A549 (cell line): ENCODE results near the gene LMBR1. TPM values are rescaled to one million over a fixed set of nuclear protein-coding genes. Genes with fewer than 3 reads are reported as not detected.

Experiments used
- ATAC-seq, 2 experiments: fragments of 200-7000 bp in 1 of 2; fragments of >200 bp in 1 of 2; cut with Nextera tagmentation in 1 of 2; cut with Tn5 transposase in 1 of 2; 3 replicates each; pipeline versions ENCODE4 v1.8.0 to v1.9.1; 2018 to 2020; ENCODE audit warnings: mild to moderate bottlenecking in 1 of 2, moderate library complexity in 1 of 2
- CTCF ChIA-PET: fragments of 300-600 bp; sonication (Branson Sonifier 250); formaldehyde crosslinking; extraction: SDS; loops from one replicate; lab custom pipeline; 2021; ENCODE audit warnings: antibody characterized with exemption, inconsistent platforms; lab: Yijun Ruan, JAX
- POLR2A ChIA-PET: fragments of 350-600 bp; formaldehyde crosslinking; extraction: SDS; loops from one replicate; lab custom pipeline; 2021; ENCODE audit warnings: antibody characterized with exemption, inconsistent platforms; lab: Yijun Ruan, JAX
- DNase-seq, 2 experiments: peaks; one replicate each; pipeline versions ENCODE4 v3.0.0 to v3.0.0-alpha.2; 2011 to 2016; ENCODE audit warnings: low read depth in 1 of 2, low spot score in 1 of 2
- FAIRE-seq: peaks from 2 replicates; lab custom pipeline; 2011; peaks lifted over from hg19 to GRCh38; lab: Jason Lieb, UNC
- H3K27ac ChIP-seq, 2 experiments: fragments of >200 bp; sonication (Bioruptor Twin); formaldehyde crosslinking; 3 replicates each; pipeline ENCODE4 v1.5.1; 2016 to 2017
- H3K4me1 ChIP-seq: fragments of >200 bp; sonication (Bioruptor Twin); formaldehyde crosslinking; 3 replicates; pipeline ENCODE4 v1.6.1; 2016
- H3K4me2 ChIP-seq: fragments of >200 bp; sonication (Bioruptor Twin); formaldehyde crosslinking; 3 replicates; pipeline ENCODE4 v1.6.1; 2016
- H3K4me3 ChIP-seq: fragments of >200 bp; sonication (Bioruptor Twin); formaldehyde crosslinking; 3 replicates; pipeline ENCODE4 v1.5.1; 2016
- H3K9me3 ChIP-seq: fragments of >200 bp; sonication (Bioruptor Twin); formaldehyde crosslinking; 3 replicates; pipeline ENCODE4 v1.6.1; 2016
- CBX2 ChIP-seq: fragments of 200-600 bp; sonication (generic); IDR thresholded peaks from 2 replicates; pipeline ENCODE4 v1.6.1; 2016; ENCODE audit warnings: low read depth, mild to moderate bottlenecking, borderline replicate concordance
- CEBPB ChIP-seq, 2 experiments: fragments of >200 bp in 1 of 2; sonication (Bioruptor Twin) in 1 of 2; formaldehyde crosslinking in 1 of 2; IDR thresholded peaks; 2 replicates each; pipeline ENCODE4 v1.6.1; 2012 to 2016
- EP300 ChIP-seq, 2 experiments: fragments of >200 bp; sonication (Bioruptor Twin); formaldehyde crosslinking; IDR thresholded peaks; 2 replicates in 1 of 2; 3 replicates in 1 of 2; pipeline ENCODE4 v1.6.1; 2016 to 2017
- ESRRA ChIP-seq: fragments of 150-350 bp; IDR thresholded peaks from 2 replicates; pipeline ENCODE4 v1.6.1; 2014; ENCODE audit warnings: mild to moderate bottlenecking, low read length, borderline replicate concordance
- HOXA7 ChIP-seq: fragments of 250-450 bp; sonication (Bioruptor Pico); IDR thresholded peaks from 2 replicates; pipeline ENCODE4 v1.5.0; 2020; ENCODE audit warnings: mild to moderate bottlenecking, moderate library complexity
- HOXB13 ChIP-seq: fragments of 250-450 bp; sonication (Bioruptor Pico); IDR thresholded peaks from 2 replicates; pipeline ENCODE4 v1.5.0; 2020; ENCODE audit warnings: low read depth, mild to moderate bottlenecking, moderate library complexity
- HOXB5 ChIP-seq: fragments of 250-450 bp; sonication (Bioruptor Pico); IDR thresholded peaks from 2 replicates; pipeline ENCODE4 v1.5.0; 2020; ENCODE audit warnings: mild to moderate bottlenecking, moderate library complexity
- JUNB ChIP-seq: fragments of >200 bp; sonication (Bioruptor Twin); formaldehyde crosslinking; IDR thresholded peaks from 2 replicates; pipeline ENCODE4 v1.6.1; 2016
- MAFK ChIP-seq: fragments of 450-650 bp; IDR thresholded peaks from 2 replicates; pipeline ENCODE4 v1.6.1; 2014; ENCODE audit not compliant: partially characterized antibody
- MYC ChIP-seq: IDR thresholded peaks from 2 replicates; pipeline ENCODE4 v1.6.1; 2012; ENCODE audit warnings: mild to moderate bottlenecking, inconsistent platforms, low read length, improper control_type of control experiment, borderline replicate concordance
- PBX3 ChIP-seq: IDR thresholded peaks from 2 replicates; pipeline ENCODE4 v1.6.1; 2012
- PHF8 ChIP-seq: fragments of 200-600 bp; sonication (generic); IDR thresholded peaks from 2 replicates; pipeline ENCODE4 v1.6.1; 2016; ENCODE audit warnings: low read depth, mild to moderate bottlenecking, antibody characterized with exemption, moderate library complexity, borderline replicate concordance
- POLR2A ChIP-seq: IDR thresholded peaks from 2 replicates; pipeline ENCODE4 v1.6.1; 2012; ENCODE audit warnings: mild to moderate bottlenecking, low read length
- POLR2AphosphoS2 ChIP-seq: conservative IDR thresholded peaks from 2 replicates; pipeline ENCODE4 v1.6.1; 2012; ENCODE audit warnings: low read length, improper control_type of control experiment, inconsistent platforms
- RARB ChIP-seq: fragments of 250-450 bp; sonication (Bioruptor Pico); IDR thresholded peaks from 2 replicates; pipeline ENCODE4 v1.8.0; 2021; ENCODE audit warnings: mild to moderate bottlenecking, moderate library complexity
- RFX5 ChIP-seq: fragments of 450-650 bp; IDR thresholded peaks from 2 replicates; pipeline ENCODE4 v1.7.1; 2014; ENCODE audit warnings: antibody characterized with exemption, mild to moderate bottlenecking, moderate library complexity
- SREBF2 ChIP-seq: fragments of 450-650 bp; IDR thresholded peaks from 2 replicates; pipeline ENCODE4 v1.6.1; 2014; ENCODE audit warnings: mild to moderate bottlenecking, moderate library complexity
- TFCP2L1 ChIP-seq: fragments of 250-450 bp; sonication (Bioruptor Pico); IDR thresholded peaks from 2 replicates; pipeline ENCODE4 v1.5.0; 2021; ENCODE audit warnings: mild to moderate bottlenecking
- WGBS: methylation state at CpG from one replicate; pipeline ENCODE4 v1.1.6; 2017; ENCODE audit errors: missing lambda C conversion rate; 5-methylcytosine and 5-hydroxymethylcytosine counted together
- polyA plus RNA-seq, 4 experiments: library from polyadenylated mRNA; depleted of rRNA in 3 of 4; stranded (reverse); fragments of >200 nt; fragmentation: RNase III in 1 of 4; extraction: RNeasy Plus Mini Kit Qiagen cat#74134 plus additional on column Dnase treatment in 1 of 4; gene quantifications; 2 replicates in 3 of 4; 3 replicates in 1 of 4; pipeline ENCODE4 v1.2.3, GENCODE V29; 2011 to 2017
- TF ChIP-seq, protein P1 (sequence below): fragments of 250-450 bp; sonication (Bioruptor Pico); IDR thresholded peaks from 2 replicates; pipeline ENCODE4 v1.5.0; 2020; ENCODE audit warnings: low read depth, mild to moderate bottlenecking, moderate library complexity
- TF ChIP-seq, protein P2 (sequence below): IDR thresholded peaks from 2 replicates; pipeline ENCODE4 v1.6.1; 2012; ENCODE audit warnings: low read depth, borderline replicate concordance
- TF ChIP-seq, protein P3 (sequence below): fragments of >200 bp; sonication (Bioruptor Twin); formaldehyde crosslinking; IDR thresholded peaks from 3 replicates; pipeline ENCODE4 v1.6.1; 2016

LMBR1 gene
- polyA plus RNA-seq, 2 of the 4 experiments (the other 2 are of a cell fraction), result 33.2 to 42.3 TPM

DNA sequence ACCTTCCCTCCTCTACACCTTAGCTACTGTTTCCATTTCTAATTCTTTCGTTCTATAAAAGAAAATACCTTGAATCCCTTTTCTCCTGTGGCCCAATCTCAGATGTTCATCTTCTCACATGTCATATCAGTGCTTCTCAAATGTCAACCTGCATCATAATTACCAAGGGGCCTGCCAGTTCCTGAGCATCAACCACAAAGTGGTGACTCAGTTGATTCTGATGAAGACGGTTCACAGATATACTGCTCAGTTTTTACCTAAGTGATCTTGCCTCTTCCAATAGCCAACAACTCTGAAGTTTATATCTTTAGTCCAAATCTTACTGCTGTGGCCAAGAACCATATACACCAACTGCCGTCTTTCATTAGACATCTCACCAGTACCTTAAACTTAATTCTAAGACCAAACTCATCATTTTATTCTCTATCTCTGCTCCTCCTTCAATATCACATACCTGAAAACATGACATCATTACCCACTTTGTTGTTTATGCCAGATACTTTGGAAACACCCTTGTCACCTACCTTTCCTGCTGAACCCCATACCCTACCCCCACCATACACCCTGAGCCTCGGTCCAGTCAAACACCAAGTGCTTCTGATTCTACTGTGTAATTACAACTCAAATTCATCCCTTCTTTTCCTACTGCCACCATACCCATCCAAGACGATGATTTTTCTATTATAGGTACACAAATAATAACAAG is 115.5 kb downstream of the LMBR1 start:
- no peak for FAIRE-seq

DNA sequence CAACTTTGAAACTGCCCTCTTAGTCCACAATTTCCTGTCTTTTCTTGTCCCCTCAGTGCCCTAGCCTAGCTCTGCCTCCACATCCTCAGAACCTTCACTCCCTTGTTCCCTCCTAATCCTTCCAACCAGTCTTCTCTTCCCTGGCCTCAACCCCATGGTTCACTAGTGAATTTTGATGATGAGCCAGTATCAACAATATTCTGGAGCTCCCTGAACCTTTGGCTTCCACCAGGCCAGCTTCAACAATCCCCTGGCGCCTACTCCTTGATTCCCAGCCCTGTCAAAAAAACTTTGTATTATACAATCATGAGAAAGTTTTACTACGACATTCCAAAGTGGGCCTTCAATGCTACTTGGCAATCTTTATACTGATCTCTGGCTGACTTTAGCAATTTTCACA is 116.5 kb downstream of the LMBR1 start:
- Histone ChIP-seq H3K4me1 (no peaks in the 10 kb centered on the region), H3K27ac (no peak overlapping the region), H3K4me3 (no peak overlapping the region), H3K4me2 (no peak overlapping the region), H3K9me3 (no peaks in the 10 kb centered on the region)
- ATAC-seq, result no peak
- no peak for FAIRE-seq
- CTCF ChIA-PET, result interaction anchor here (0.9 kb wide), 1 partner anchor 12 kb away, joined by 3 read pairs; no protein-coding TSS in a partner anchor
- no peak for DNase-seq
- WGBS, result 94% methylated on average over 2 of the region's 2 CpGs
- TF ChIP-seq POLR2A (no peak), MAFK (no peak), SREBF2 (no peak), PHF8 (no peak), CEBPB (IDR thresholded peaks at IDR 0.05) (no peak)
- TF ChIP-seq, protein P1, sequence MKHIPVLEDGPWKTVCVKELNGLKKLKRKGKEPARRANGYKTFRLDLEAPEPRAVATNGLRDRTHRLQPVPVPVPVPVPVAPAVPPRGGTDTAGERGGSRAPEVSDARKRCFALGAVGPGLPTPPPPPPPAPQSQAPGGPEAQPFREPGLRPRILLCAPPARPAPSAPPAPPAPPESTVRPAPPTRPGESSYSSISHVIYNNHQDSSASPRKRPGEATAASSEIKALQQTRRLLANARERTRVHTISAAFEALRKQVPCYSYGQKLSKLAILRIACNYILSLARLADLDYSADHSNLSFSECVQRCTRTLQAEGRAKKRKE (CRISPR knock-in tag), result no peak
- TF ChIP-seq, all 56 proteins: peak for 0
- POLR2A ChIA-PET, result no interaction called here

More for the DNA sequence above, 115.5 kb downstream of the LMBR1 start:
- H3K9me3 ChIP-seq, result no peaks in the 10 kb centered on the region
- POLR2A ChIA-PET, result no interaction called here
- TF ChIP-seq PHF8 (no peak), CEBPB (IDR thresholded peaks at IDR 0.05) (no peak), HOXB5 (no peak), MYC (no peak), RARB (CRISPR knock-in tag) (no peak), PBX3 (no peak), TFCP2L1 (CRISPR knock-in tag) (no peak), JUNB (no peak), EP300 (IDR thresholded peaks at IDR 0.05) (no peak), SREBF2 (no peak), ESRRA (no peak), POLR2AphosphoS2 (no peak), CBX2 (no peak), HOXB13 (CRISPR knock-in tag) (no peak), HOXA7 (CRISPR knock-in tag) (no peak), RFX5 (no peak)
- TF ChIP-seq, protein P2, sequence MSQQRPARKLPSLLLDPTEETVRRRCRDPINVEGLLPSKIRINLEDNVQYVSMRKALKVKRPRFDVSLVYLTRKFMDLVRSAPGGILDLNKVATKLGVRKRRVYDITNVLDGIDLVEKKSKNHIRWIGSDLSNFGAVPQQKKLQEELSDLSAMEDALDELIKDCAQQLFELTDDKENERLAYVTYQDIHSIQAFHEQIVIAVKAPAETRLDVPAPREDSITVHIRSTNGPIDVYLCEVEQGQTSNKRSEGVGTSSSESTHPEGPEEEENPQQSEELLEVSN, result no peak
- TF ChIP-seq, protein P3, sequence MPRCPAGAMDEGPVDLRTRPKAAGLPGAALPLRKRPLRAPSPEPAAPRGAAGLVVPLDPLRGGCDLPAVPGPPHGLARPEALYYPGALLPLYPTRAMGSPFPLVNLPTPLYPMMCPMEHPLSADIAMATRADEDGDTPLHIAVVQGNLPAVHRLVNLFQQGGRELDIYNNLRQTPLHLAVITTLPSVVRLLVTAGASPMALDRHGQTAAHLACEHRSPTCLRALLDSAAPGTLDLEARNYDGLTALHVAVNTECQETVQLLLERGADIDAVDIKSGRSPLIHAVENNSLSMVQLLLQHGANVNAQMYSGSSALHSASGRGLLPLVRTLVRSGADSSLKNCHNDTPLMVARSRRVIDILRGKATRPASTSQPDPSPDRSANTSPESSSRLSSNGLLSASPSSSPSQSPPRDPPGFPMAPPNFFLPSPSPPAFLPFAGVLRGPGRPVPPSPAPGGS, result no peak
- TF ChIP-seq, all 56 proteins: peak for 0
- H3K4me3 ChIP-seq, result no peak overlapping the region
- 91% methylated on average over 5 of the region's 5 CpGs for WGBS
- CTCF ChIA-PET, result no interaction called here
- DNase-seq (no peak), ATAC-seq (no peak)
- no peak overlapping the region for H3K4me2 ChIP-seq
- H3K27ac ChIP-seq, result no peak overlapping the region
- no peaks in the 10 kb centered on the region for H3K4me1 ChIP-seq
